HCEC 1CT (cell line): Measurements from ENCODE around the gene COL6A2.
"Not testable (repeated sequence)": the region's sequence is repeated elsewhere in the genome, so short reads cannot be mapped to it uniquely, and the experiment has no call there.

ENCODE experiments used
- DNase-seq: peaks from one replicate; pipeline ENCODE4 v3.0.0-alpha.2; 2017

COL6A2 gene

GRCh38 chr21:46095083-46095719 lies 2.7 kb upstream of the COL6A2 start:
- no peak for DNase-seq

GRCh38 chr21:46095814-46096595 lies 1.9 kb upstream of the COL6A2 start:
- DNase-seq = no peak

- DNase-seq = no peak
These were observed 1.1 kb upstream of the COL6A2 start for GRCh38 chr21:46096596-46097335.

GRCh38 chr21:46098303-46099141 lies 610 bp downstream of the COL6A2 start:
- no peak for DNase-seq

- peak; percentile 44 for DNase-seq
These were observed 1.6 kb downstream of the COL6A2 start for GRCh38 chr21:46099476-46099875.

GRCh38 chr21:46100020-46100419 lies 2.1 kb downstream of the COL6A2 start:
- DNase-seq = no peak

GRCh38 chr21:46100426-46100825 lies 2.5 kb downstream of the COL6A2 start:
- DNase-seq = peak; percentile 64

- DNase-seq = no peak
These were observed 3.0 kb downstream of the COL6A2 start for GRCh38 chr21:46100906-46101305.

GRCh38 chr21:46104104-46104503 lies 6.2 kb downstream of the COL6A2 start:
- no peak for DNase-seq

GRCh38 chr21:46107376-46107775 lies 9.5 kb downstream of the COL6A2 start:
- DNase-seq = not testable (repeated sequence)

- DNase-seq = no peak
These were observed 11.0 kb downstream of the COL6A2 start for GRCh38 chr21:46108827-46109312.

GRCh38 chr21:46109313-46110221 lies 11.7 kb downstream of the COL6A2 start:
- no peak for DNase-seq

GRCh38 chr21:46110499-46111192 lies 12.7 kb downstream of the COL6A2 start:
- no peak for DNase-seq

GRCh38 chr21:46111193-46111571 lies 13.3 kb downstream of the COL6A2 start:
- no peak for DNase-seq

GRCh38 chr21:46111857-46112724 lies 14.2 kb downstream of the COL6A2 start:
- DNase-seq = no peak

- DNase-seq = no peak
These were observed 14.9 kb downstream of the COL6A2 start for GRCh38 chr21:46112725-46113215.

- DNase-seq = no peak
These were observed 15.7 kb downstream of the COL6A2 start for GRCh38 chr21:46113497-46114176.

- DNase-seq = no peak
These were observed 17.1 kb downstream of the COL6A2 start for GRCh38 chr21:46114963-46115362.
